ENCODE results near the gene TPP1. TPM values are rescaled to one million over a fixed set of nuclear protein-coding genes. Genes with fewer than 3 reads are reported as not detected.

Gene TPP1
- total RNA-seq: 89.2 to 103 TPM (median 101 TPM) in 3 replicates
- long read RNA-seq, transcript TPP1-201 (13 exons, 3,560 nt): major isoform, 90 of 113 reads
- long read RNA-seq, transcript TPP1-214 (12 exons, 3,578 nt): minor isoform, 6 of 113 reads
- long read RNA-seq, partial matches to known transcripts: 10 of 113 reads
- long read RNA-seq, other reads (novel, unspliced or antisense): 5 of 113 reads

GRCh38 chr11:6619004-6619745 lies at the start of gene TPP1:
Gene TPP1, minus strand, starts transcription at chr11:6619422. Its CDS starts 22 bp downstream, at chr11:6619400.
- H3K4me1 Mint-ChIP-seq (ENCODE audit: low read depth): peaks cover 3% of the 10 kb centered on the region

GRCh38 chr11:6667733-6668374 lies 48.6 kb upstream of the TPP1 start:
- DNase-seq (ENCODE audit: low spot score): no peak
- H3K4me3 Mint-ChIP-seq (ENCODE audit: unreplicated experiment): no peak overlapping the region
- peak; percentile 76 for TF ChIP-seq CTCF (IDR thresholded peaks at IDR 0.05)
- H3K36me3 Mint-ChIP-seq (ENCODE audit: low read depth): no peaks in the 10 kb centered on the region
- no peaks in the 10 kb centered on the region for H3K9me3 Mint-ChIP-seq (ENCODE audit: low read depth)
- peaks cover 16% of the 10 kb centered on the region for H3K4me1 Mint-ChIP-seq (ENCODE audit: low read depth)
- no peak overlapping the region for H3K27ac Mint-ChIP-seq (ENCODE audit: unreplicated experiment)
- H3K27me3 Mint-ChIP-seq (ENCODE audit: low read depth): no peaks in the 10 kb centered on the region

More at GRCh38 chr11:6619004-6619745, at the start of gene TPP1:
- H3K4me3 Mint-ChIP-seq (ENCODE audit: unreplicated experiment): no peak within 1 kb of the TSS
- peaks cover 11% of the 10 kb centered on the region for H3K36me3 Mint-ChIP-seq (ENCODE audit: low read depth)
- DNase-seq (ENCODE audit: low spot score): no peak
- H3K27me3 Mint-ChIP-seq (ENCODE audit: low read depth): no peaks in the 10 kb centered on the region
- peak; percentile 15 for TF ChIP-seq CTCF (IDR thresholded peaks at IDR 0.05)
- no peaks in the 10 kb centered on the region for H3K9me3 Mint-ChIP-seq (ENCODE audit: low read depth)
- H3K27ac Mint-ChIP-seq (ENCODE audit: unreplicated experiment): no peak within 1 kb of the TSS

- DNase-seq (ENCODE audit: low spot score): no peak
- no peaks in the 10 kb centered on the region for H3K9me3 Mint-ChIP-seq (ENCODE audit: low read depth)
- no peaks in the 10 kb centered on the region for H3K36me3 Mint-ChIP-seq (ENCODE audit: low read depth)
- H3K4me1 Mint-ChIP-seq (ENCODE audit: low read depth): peaks cover 16% of the 10 kb centered on the region
- TF ChIP-seq CTCF (IDR thresholded peaks at IDR 0.05): no peak
- no peak overlapping the region for H3K4me3 Mint-ChIP-seq (ENCODE audit: unreplicated experiment)
- H3K27ac Mint-ChIP-seq (ENCODE audit: unreplicated experiment): no peak overlapping the region
- no peaks in the 10 kb centered on the region for H3K27me3 Mint-ChIP-seq (ENCODE audit: low read depth)
Observed at GRCh38 chr11:6666302-6667183, 47.3 kb upstream of the TPP1 start.

- H3K9me3 Mint-ChIP-seq (ENCODE audit: low read depth): no peaks in the 10 kb centered on the region
Observed at GRCh38 chr11:6664551-6664950, 45.3 kb upstream of the TPP1 start.

More at GRCh38 chr11:6664551-6664950, 45.3 kb upstream of the TPP1 start:
- Mint-ChIP-seq H3K27me3 (ENCODE audit: low read depth) (no peaks in the 10 kb centered on the region), H3K4me3 (ENCODE audit: unreplicated experiment) (no peak overlapping the region), H3K36me3 (ENCODE audit: low read depth) (no peaks in the 10 kb centered on the region), H3K27ac (ENCODE audit: unreplicated experiment) (no peak overlapping the region), H3K4me1 (ENCODE audit: low read depth) (peaks cover 16% of the 10 kb centered on the region)
- no peak for DNase-seq (ENCODE audit: low spot score)
- no peak for TF ChIP-seq CTCF (IDR thresholded peaks at IDR 0.05)

Measured in chondrocyte (in vitro differentiated cells).